Nephron progenitor cell (in vitro differentiated cells): ENCODE data around the gene HHATL.

Experiments
- DNase-seq: peaks from one replicate; pipeline ENCODE4 v3.0.0; 2021
- H3K27ac Mint-ChIP-seq: 2 replicates; pipeline ENCODE4 v1.8.0; 2021; ENCODE audit warnings: mild to moderate bottlenecking, moderate library complexity, mixed read lengths
- H3K27me3 Mint-ChIP-seq: 2 replicates; pipeline ENCODE4 v1.8.0; 2021; ENCODE audit warnings: mild to moderate bottlenecking, low read depth, mixed read lengths; ENCODE audit not compliant: poor library complexity
- H3K36me3 Mint-ChIP-seq: 2 replicates; pipeline ENCODE4 v1.8.0; 2021; ENCODE audit warnings: low read depth, mixed read lengths
- H3K4me1 Mint-ChIP-seq: 2 replicates; pipeline ENCODE4 v1.8.0; 2021; ENCODE audit warnings: mixed read lengths
- H3K4me3 Mint-ChIP-seq: 2 replicates; pipeline ENCODE4 v1.8.0; 2021; ENCODE audit warnings: mild to moderate bottlenecking, moderate library complexity, mixed read lengths
- H3K9me3 Mint-ChIP-seq: 2 replicates; pipeline ENCODE4 v1.8.0; 2021; ENCODE audit warnings: mild to moderate bottlenecking, moderate library complexity, mixed read lengths
- CTCF ChIP-seq: fragments of 200-600 bp; sonication (generic); IDR thresholded peaks from 2 replicates; pipeline ENCODE4 v1.5.0; 2021; ENCODE audit warnings: antibody characterized with exemption

The HHATL gene

GRCh38 chr3:42712688-42713372 lies 10.2 kb upstream of the HHATL start:
- Mint-ChIP-seq H3K4me3 (no peak overlapping the region), H3K9me3 (no peaks in the 10 kb centered on the region), H3K27ac (no peak overlapping the region), H3K36me3 (no peaks in the 10 kb centered on the region), H3K27me3 (peaks cover 11% of the 10 kb centered on the region), H3K4me1 (no peaks in the 10 kb centered on the region)
- DNase-seq, result no peak
- TF ChIP-seq CTCF, result no peak

GRCh38 chr3:42712344-42712648 lies 9.7 kb upstream of the HHATL start:
- Mint-ChIP-seq H3K36me3 (no peaks in the 10 kb centered on the region), H3K4me3 (no peak overlapping the region), H3K4me1 (no peaks in the 10 kb centered on the region), H3K9me3 (no peaks in the 10 kb centered on the region), H3K27me3 (peaks cover 9% of the 10 kb centered on the region), H3K27ac (no peak overlapping the region)
- no peak for DNase-seq
- TF ChIP-seq CTCF, result no peak

- H3K4me1 Mint-ChIP-seq, result no peaks in the 10 kb centered on the region
- H3K27me3 Mint-ChIP-seq, result peaks cover 8% of the 10 kb centered on the region
- no peak for DNase-seq
- TF ChIP-seq CTCF, result no peak
- no peaks in the 10 kb centered on the region for H3K9me3 Mint-ChIP-seq
- H3K4me3 Mint-ChIP-seq, result no peak overlapping the region
- H3K36me3 Mint-ChIP-seq, result no peaks in the 10 kb centered on the region
- H3K27ac Mint-ChIP-seq, result no peak overlapping the region
Observed at GRCh38 chr3:42711491-42712343, 9.1 kb upstream of the HHATL start.

DNA sequence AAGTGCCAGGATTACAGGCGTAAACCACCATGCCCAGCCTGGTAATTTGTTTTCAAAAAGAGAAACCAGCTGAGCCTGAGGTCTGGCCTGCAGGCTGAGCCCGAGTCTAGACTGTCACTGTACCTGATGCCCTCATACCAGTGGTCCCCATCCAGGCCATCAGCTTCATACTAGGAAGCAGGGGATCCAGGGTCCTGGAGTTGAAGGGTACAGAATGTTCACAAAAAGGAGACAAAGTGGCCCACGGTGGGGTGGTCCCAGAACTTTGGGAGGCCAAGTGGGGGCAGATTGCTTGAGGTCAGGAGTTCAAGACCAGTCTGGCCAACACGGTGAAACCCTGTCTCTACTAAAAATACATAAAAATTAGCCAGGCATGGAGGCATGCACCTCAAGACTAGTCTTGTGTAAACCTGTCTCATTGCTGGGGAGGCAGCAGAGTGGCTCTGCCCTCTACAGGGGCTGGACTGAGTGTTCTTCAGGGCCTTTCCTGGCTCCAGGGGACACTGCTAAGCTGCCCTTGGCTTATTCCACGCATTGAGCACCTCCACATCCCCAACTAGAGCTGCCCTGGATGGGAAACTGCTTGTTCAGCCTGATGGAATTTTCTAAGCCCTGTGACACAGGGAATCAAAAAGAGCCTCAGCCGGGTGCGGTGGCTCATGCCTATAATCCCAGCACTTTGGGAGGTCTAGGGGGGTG lies 7.9 kb upstream of the HHATL start:
- no peaks in the 10 kb centered on the region for H3K4me1 Mint-ChIP-seq
- no peak for TF ChIP-seq CTCF
- H3K9me3 Mint-ChIP-seq, result no peaks in the 10 kb centered on the region
- H3K27ac Mint-ChIP-seq, result no peak overlapping the region
- no peak overlapping the region for H3K4me3 Mint-ChIP-seq
- peaks cover 12% of the 10 kb centered on the region for H3K27me3 Mint-ChIP-seq
- no peaks in the 10 kb centered on the region for H3K36me3 Mint-ChIP-seq
- DNase-seq, result no peak

DNA sequence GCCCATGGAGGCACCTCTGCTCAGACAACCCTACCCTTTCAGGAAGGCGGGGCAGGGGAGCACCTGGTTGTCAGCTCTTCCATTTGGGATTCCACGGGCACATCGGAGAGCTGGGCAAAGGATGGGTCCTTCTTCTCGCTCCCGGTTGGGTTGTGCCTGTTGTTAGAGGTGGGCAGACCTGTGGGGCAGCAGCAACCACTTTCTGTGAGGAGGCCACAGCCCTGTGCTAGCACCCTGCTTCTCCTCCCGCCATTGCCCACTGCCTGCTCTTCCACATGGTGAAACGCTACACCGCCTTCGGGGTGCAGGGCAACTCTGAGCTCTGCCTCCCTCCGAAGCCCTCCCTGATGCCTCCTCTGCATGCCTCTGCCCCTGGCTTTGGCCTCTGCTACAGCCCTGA lies 7.0 kb upstream of the HHATL start:
- H3K27me3 Mint-ChIP-seq, result peaks cover 15% of the 10 kb centered on the region
- no peak overlapping the region for H3K4me3 Mint-ChIP-seq

More for the DNA sequence above, 7.0 kb upstream of the HHATL start:
- H3K4me1 Mint-ChIP-seq, result no peaks in the 10 kb centered on the region
- H3K9me3 Mint-ChIP-seq, result no peaks in the 10 kb centered on the region
- no peaks in the 10 kb centered on the region for H3K36me3 Mint-ChIP-seq
- no peak overlapping the region for H3K27ac Mint-ChIP-seq
- TF ChIP-seq CTCF, result no peak
- no peak for DNase-seq
